ENCODE measurements around the gene SYT9. TPM values are rescaled to one million over a fixed set of nuclear protein-coding genes. Genes with fewer than 3 reads are reported as not detected.

SYT9 gene
- total and polyA plus RNA-seq, 2 donors (not counting 3 experiments of a cell fraction or from before 2014, with no cell fraction given) = 0.23 TPM; not detected in 1

- no TSS peak for BruUV-seq (replicated peaks)
- dilution Hi-C loops (cut with MboI; ENCODE audit: extremely low pct_ligation_motif_present, low sequenced_read_pairs) (no loop called here), intact Hi-C loops (cut with micrococcal nuclease) (no loop called here)
- Histone ChIP-seq H2AFZ (ENCODE audit: low read depth, low read length) (no peak overlapping the region), H3K36me3 (ENCODE audit: control insufficient read depth in 2 of 2, extremely low read depth in 1 of 2, insufficient read depth in 2 of 2, low read length in 2 of 2) (no peaks in the 10 kb centered on the region), H3K4me1 (ENCODE audit: control insufficient read depth, extremely low read depth, insufficient read depth, low read length) (no peaks in the 10 kb centered on the region), H3K27ac (ENCODE audit: insufficient read depth, low read depth, low read length) (no peak overlapping the region), H4K20me1 (replicated peaks; ENCODE audit: control insufficient read depth, extremely low read depth, insufficient read depth, low read length) (no peaks in the 10 kb centered on the region), H3K4me3 (replicated peaks in 1 of 3; ENCODE audit: insufficient read depth in 1 of 3, low read depth in 1 of 3, low read length in 3 of 3) (no peak overlapping the region), H3K4me2 (ENCODE audit: insufficient read depth, low read length) (no peak overlapping the region), H3K79me2 (ENCODE audit: control insufficient read depth, insufficient read depth, low read length) (no peaks in the 10 kb centered on the region), H3K27me3 (ENCODE audit: control insufficient read depth in 2 of 2, insufficient read depth in 2 of 2, low read length in 2 of 2) (peaks cover 0 to 2% of the 10 kb centered on the region in 2 experiments), H3K9ac (replicated peaks; ENCODE audit: extremely low read depth, insufficient read depth, low read length) (no peak overlapping the region), H3K9me1 (replicated peaks; ENCODE audit: control insufficient read depth, extremely low read depth, insufficient read depth, low read length) (no peaks in the 10 kb centered on the region), H3K9me3 (replicated peaks; ENCODE audit: control insufficient read depth, insufficient read depth, low read length) (no peaks in the 10 kb centered on the region)
- CTCF ChIA-PET = no interaction called here
- POLR2A ChIA-PET = no interaction called here
- FAIRE-seq (no peak), DNase-seq (ENCODE audit: low read depth, low spot score) (no peak)
- no peak for TF ChIP-seq CTCF (IDR thresholded peaks at IDR 0.05; ENCODE audit: extremely low read depth in 1 of 2, insufficient read depth in 1 of 2, low read depth in 1 of 2, low read length in 2 of 2)
- no peak for TF ChIP-seq GATA2 (IDR thresholded peaks at IDR 0.05; ENCODE audit: insufficient read depth, insufficient read length, low read depth, low read length)
- no peak for TF ChIP-seq FOS (IDR thresholded peaks at IDR 0.05; ENCODE audit: borderline replicate concordance, insufficient read depth, low read length)
- no peak for TF ChIP-seq MYC (IDR thresholded peaks at IDR 0.05; ENCODE audit: low read depth, low read length)
- TF ChIP-seq POLR2AphosphoS5 (IDR thresholded peaks at IDR 0.05; ENCODE audit: insufficient read depth, low read depth, low read length) = no peak
- TF ChIP-seq JUN (IDR thresholded peaks at IDR 0.05; ENCODE audit: borderline replicate concordance, insufficient read depth, insufficient read length, low read depth) = no peak
- no peak for TF ChIP-seq POLR2A (IDR thresholded peaks at IDR 0.05; ENCODE audit: low read depth, low read length)
- no peak for TF ChIP-seq EZH2 (IDR thresholded peaks at IDR 0.05; ENCODE audit: borderline replicate concordance, low read depth, low read length, severe bottlenecking)
- TF ChIP-seq MAX (IDR thresholded peaks at IDR 0.05; ENCODE audit: insufficient read depth, insufficient read length) = no peak
Measured at GRCh38 chr11:7480113-7480512, 228.4 kb downstream of the SYT9 start.

All from endothelial cell of umbilical vein (primary cell).